MM.1S (cell line): ENCODE results near the gene PCDHA2.

ENCODE experiments used
- EZH2 ChIP-seq: fragments of 300-600 bp; sonication (generic); optimal IDR thresholded peaks from 2 replicates; pipeline ENCODE3; 2017; ENCODE audit warnings: low read depth, mild to moderate bottlenecking, antibody characterized with exemption, low read length, mixed read lengths
- EZH2phosphoT487 ChIP-seq: fragments of 300-600 bp; sonication (generic); IDR thresholded peaks from 2 replicates; pipeline ENCODE4 v1.6.1; 2018; ENCODE audit warnings: antibody characterized with exemption, low read length
- TF ChIP-seq, protein P1 (sequence below): fragments of 300-600 bp; sonication (generic); IDR thresholded peaks from 2 replicates; pipeline ENCODE4 v1.5.1; 2016; ENCODE audit warnings: antibody characterized with exemption, low read length, mixed read lengths

DNA sequence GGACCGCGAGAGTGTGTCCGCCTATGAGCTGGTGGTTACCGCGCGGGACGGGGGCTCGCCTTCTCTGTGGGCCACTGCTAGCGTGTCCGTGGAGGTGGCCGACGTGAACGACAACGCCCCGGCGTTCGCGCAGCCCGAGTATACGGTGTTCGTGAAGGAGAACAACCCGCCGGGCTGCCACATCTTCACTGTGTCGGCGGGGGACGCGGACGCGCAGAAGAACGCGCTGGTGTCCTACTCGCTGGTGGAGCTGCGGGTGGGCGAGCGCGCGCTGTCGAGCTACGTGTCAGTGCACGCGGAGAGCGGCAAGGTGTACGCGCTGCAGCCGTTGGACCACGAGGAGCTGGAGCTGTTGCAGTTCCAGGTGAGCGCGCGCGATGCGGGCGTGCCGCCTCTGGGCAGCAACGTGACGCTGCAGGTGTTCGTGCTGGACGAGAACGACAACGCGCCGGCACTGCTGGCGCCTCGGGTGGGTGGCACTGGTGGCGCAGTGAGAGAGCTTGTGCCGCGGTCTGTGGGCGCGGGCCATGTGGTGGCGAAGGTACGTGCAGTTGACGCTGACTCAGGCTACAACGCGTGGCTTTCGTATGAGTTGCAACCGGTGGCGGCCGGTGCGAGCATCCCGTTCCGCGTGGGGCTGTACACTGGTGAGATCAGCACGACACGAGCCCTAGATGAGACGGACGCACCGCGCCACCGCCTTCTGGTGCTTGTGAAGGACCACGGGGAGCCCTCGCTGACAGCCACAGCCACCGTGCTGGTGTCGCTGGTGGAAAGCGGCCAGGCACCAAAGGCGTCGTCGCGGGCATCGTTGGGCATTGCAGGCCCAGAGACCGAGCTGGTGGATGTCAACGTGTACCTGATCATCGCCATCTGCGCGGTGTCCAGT lies 41.2 kb downstream of the PCDHA2 start:
- TF ChIP-seq, protein P1, sequence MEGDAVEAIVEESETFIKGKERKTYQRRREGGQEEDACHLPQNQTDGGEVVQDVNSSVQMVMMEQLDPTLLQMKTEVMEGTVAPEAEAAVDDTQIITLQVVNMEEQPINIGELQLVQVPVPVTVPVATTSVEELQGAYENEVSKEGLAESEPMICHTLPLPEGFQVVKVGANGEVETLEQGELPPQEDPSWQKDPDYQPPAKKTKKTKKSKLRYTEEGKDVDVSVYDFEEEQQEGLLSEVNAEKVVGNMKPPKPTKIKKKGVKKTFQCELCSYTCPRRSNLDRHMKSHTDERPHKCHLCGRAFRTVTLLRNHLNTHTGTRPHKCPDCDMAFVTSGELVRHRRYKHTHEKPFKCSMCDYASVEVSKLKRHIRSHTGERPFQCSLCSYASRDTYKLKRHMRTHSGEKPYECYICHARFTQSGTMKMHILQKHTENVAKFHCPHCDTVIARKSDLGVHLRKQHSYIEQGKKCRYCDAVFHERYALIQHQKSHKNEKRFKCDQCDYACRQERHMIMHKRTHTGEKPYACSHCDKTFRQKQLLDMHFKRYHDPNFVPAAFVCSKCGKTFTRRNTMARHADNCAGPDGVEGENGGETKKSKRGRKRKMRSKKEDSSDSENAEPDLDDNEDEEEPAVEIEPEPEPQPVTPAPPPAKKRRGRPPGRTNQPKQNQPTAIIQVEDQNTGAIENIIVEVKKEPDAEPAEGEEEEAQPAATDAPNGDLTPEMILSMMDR = no peak
- TF ChIP-seq EZH2 = no peak
- no peak for TF ChIP-seq EZH2phosphoT487
